WTC11 (cell line): ENCODE results near the gene SDHC. TPM values are rescaled to one million over a fixed set of nuclear protein-coding genes. Genes with fewer than 3 reads are reported as not detected.

Experiments
- ATAC-seq: fragments of 200-7000 bp; cut with Tn5 transposase; 2 replicates; pipeline ENCODE4 v1.10.0; 2021; ENCODE audit warnings: mild to moderate bottlenecking, moderate library complexity
- CTCF ChIA-PET: fragments of 300-600 bp; sonication (Branson Sonifier 250); formaldehyde crosslinking; loops from one replicate; lab custom pipeline; 2021; ENCODE audit warnings: antibody characterized with exemption; lab: Charles Lee
- POLR2A ChIA-PET: fragments of 350-600 bp; sonication (Branson Sonifier 250); formaldehyde crosslinking; loops from one replicate; lab custom pipeline; 2021; ENCODE audit warnings: antibody characterized with exemption; lab: Charles Lee
- DNase-seq: peaks from one replicate; pipeline ENCODE4 v3.0.0; 2021; ENCODE audit warnings: low spot score
- H3K27ac Mint-ChIP-seq: 2 replicates; pipeline ENCODE4 v1.8.0; 2021; ENCODE audit warnings: mixed read lengths
- H3K27me3 Mint-ChIP-seq: 2 replicates; pipeline ENCODE4 v1.8.0; 2021; ENCODE audit warnings: low read depth, mild to moderate bottlenecking, moderate library complexity, mixed read lengths
- H3K36me3 Mint-ChIP-seq: 2 replicates; pipeline ENCODE4 v1.8.0; 2021; ENCODE audit warnings: mixed read lengths
- H3K4me1 Mint-ChIP-seq: 2 replicates; pipeline ENCODE4 v1.8.0; 2022; ENCODE audit warnings: mixed read lengths
- H3K4me3 Mint-ChIP-seq: 2 replicates; pipeline ENCODE4 v1.8.0; 2021; ENCODE audit warnings: mild to moderate bottlenecking, moderate library complexity, mixed read lengths
- H3K9me3 Mint-ChIP-seq: 2 replicates; pipeline ENCODE4 v1.8.0; 2021; ENCODE audit warnings: mixed read lengths
- ARID4B ChIP-seq: sonication (generic); formaldehyde crosslinking; IDR thresholded peaks from 2 replicates; pipeline ENCODE4 v1.8.0; 2023; ENCODE audit warnings: missing genetic modification reagents, mild to moderate bottlenecking, borderline replicate concordance
- CREM ChIP-seq: sonication (generic); formaldehyde crosslinking; IDR thresholded peaks from 2 replicates; pipeline ENCODE4 v1.8.1; 2022; ENCODE audit warnings: mild to moderate bottlenecking, missing genetic modification reagents, moderate library complexity
- E2F5 ChIP-seq: sonication (generic); formaldehyde crosslinking; IDR thresholded peaks from 2 replicates; pipeline ENCODE4 v1.8.1; 2022; ENCODE audit warnings: mild to moderate bottlenecking, moderate library complexity, missing genetic modification reagents
- ELF4 ChIP-seq: sonication (generic); formaldehyde crosslinking; IDR thresholded peaks from 2 replicates; pipeline ENCODE4 v1.8.1; 2022; ENCODE audit warnings: low read depth, mild to moderate bottlenecking, moderate library complexity, missing genetic modification reagents
- ERG ChIP-seq: fragments of 250-450 bp; sonication (Bioruptor Pico); IDR thresholded peaks from 2 replicates; pipeline ENCODE4 v1.8.0; 2021; ENCODE audit warnings: mild to moderate bottlenecking
- GABPB1 ChIP-seq: sonication (generic); formaldehyde crosslinking; IDR thresholded peaks from 2 replicates; pipeline ENCODE4 v1.8.1; 2023; ENCODE audit warnings: mild to moderate bottlenecking, missing genetic modification reagents
- JUN ChIP-seq: sonication (generic); formaldehyde crosslinking; IDR thresholded peaks from 2 replicates; pipeline ENCODE4 v1.8.0; 2023; ENCODE audit warnings: mild to moderate bottlenecking, missing genetic modification reagents
- NFE2L1 ChIP-seq: sonication (generic); formaldehyde crosslinking; IDR thresholded peaks from 2 replicates; pipeline ENCODE4 v1.8.1; 2023; ENCODE audit warnings: missing genetic modification reagents
- NFYB ChIP-seq: sonication (generic); formaldehyde crosslinking; conservative IDR thresholded peaks from 2 replicates; pipeline ENCODE4 v1.8.0; 2022; ENCODE audit warnings: low read depth, missing genetic modification reagents
- PRRX2 ChIP-seq: fragments of 250-450 bp; sonication (Bioruptor Pico); IDR thresholded peaks from 2 replicates; pipeline ENCODE4 v1.8.0; 2021; ENCODE audit warnings: mild to moderate bottlenecking
- SMAD4 ChIP-seq: sonication (generic); formaldehyde crosslinking; IDR thresholded peaks from 2 replicates; pipeline ENCODE4 v1.8.0; 2022; ENCODE audit warnings: mild to moderate bottlenecking, missing genetic modification reagents
- SOX15 ChIP-seq: fragments of 250-450 bp; sonication (Bioruptor Pico); IDR thresholded peaks from 2 replicates; pipeline ENCODE4 v1.9.0; 2021; ENCODE audit warnings: mild to moderate bottlenecking
- SP1 ChIP-seq: sonication (generic); formaldehyde crosslinking; conservative IDR thresholded peaks from 2 replicates; pipeline ENCODE4 v1.8.1; 2022; ENCODE audit warnings: missing genetic modification reagents
- TCF7 ChIP-seq: sonication (generic); formaldehyde crosslinking; IDR thresholded peaks from 2 replicates; pipeline ENCODE4 v1.8.0; 2022; ENCODE audit warnings: mild to moderate bottlenecking, low read depth, missing genetic modification reagents, moderate library complexity
- TP53 ChIP-seq: sonication (generic); formaldehyde crosslinking; IDR thresholded peaks from 2 replicates; pipeline ENCODE4 v1.8.1; 2023; ENCODE audit warnings: mild to moderate bottlenecking, missing genetic modification reagents
- ZNF138 ChIP-seq: sonication (generic); formaldehyde crosslinking; conservative IDR thresholded peaks from 2 replicates; pipeline ENCODE4 v1.8.1; 2022; ENCODE audit warnings: mild to moderate bottlenecking, moderate library complexity, missing genetic modification reagents
- ZNF317 ChIP-seq: sonication (generic); formaldehyde crosslinking; IDR thresholded peaks from 2 replicates; pipeline ENCODE4 v1.8.1; 2023; ENCODE audit warnings: low read depth, mild to moderate bottlenecking, moderate library complexity, missing genetic modification reagents, borderline replicate concordance
- ZNF423 ChIP-seq: fragments of 250-450 bp; sonication (Bioruptor Pico); IDR thresholded peaks from 2 replicates; pipeline ENCODE4 v2.1.2; 2022; ENCODE audit warnings: mild to moderate bottlenecking, moderate library complexity
- ZNF425 ChIP-seq: fragments of 250-450 bp; sonication (Bioruptor Pico); conservative IDR thresholded peaks from 2 replicates; pipeline ENCODE4 v1.9.0; 2021; ENCODE audit warnings: mild to moderate bottlenecking
- ZNF512 ChIP-seq: sonication (generic); formaldehyde crosslinking; IDR thresholded peaks from 2 replicates; pipeline ENCODE4 v1.8.1; 2022; ENCODE audit warnings: missing genetic modification reagents, borderline replicate concordance
- ZNF671 ChIP-seq: fragments of 250-450 bp; sonication (Bioruptor Pico); IDR thresholded peaks from 2 replicates; pipeline ENCODE4 v1.8.0; 2021; ENCODE audit warnings: mild to moderate bottlenecking
- total RNA-seq: library from RNA; stranded (reverse); gene quantifications from 3 replicates; pipeline ENCODE4 v1.2.3, GENCODE V29; 2021

The SDHC gene
- total RNA-seq, 1 experiment from 2014 or later = 193 TPM

GRCh38 chr1:161266836-161267235 is 47.3 kb upstream of the SDHC start (continued):
- no peak for TF ChIP-seq ZNF512 (CRISPR knock-in tag)
- TF ChIP-seq NFYB (CRISPR knock-in tag) = no peak
- no peak for TF ChIP-seq TCF7 (CRISPR knock-in tag)
- TF ChIP-seq ERG = no peak

GRCh38 chr1:161267321-161267720 is 46.9 kb upstream of the SDHC start:
- Mint-ChIP-seq H3K4me1 (peaks cover 12% of the 10 kb centered on the region), H3K27me3 (peaks cover 14% of the 10 kb centered on the region), H3K4me3 (no peak overlapping the region), H3K36me3 (no peaks in the 10 kb centered on the region), H3K27ac (peak overlapping the region; percentile 84), H3K9me3 (no peaks in the 10 kb centered on the region)
- DNase-seq (no peak), ATAC-seq (peak; percentile 32; the same call in 1 of the 2 replicates)
- TF ChIP-seq JUN (CRISPR knock-in tag) = no peak
- TF ChIP-seq ZNF317 (CRISPR knock-in tag) = no peak
- no peak for TF ChIP-seq ZNF425 (CRISPR knock-in tag)
- TF ChIP-seq SP1 = no peak
- no peak for TF ChIP-seq GABPB1 (CRISPR knock-in tag)
- no peak for TF ChIP-seq ELF4 (CRISPR knock-in tag)
- TF ChIP-seq PRRX2 = no peak
- ChIA-PET POLR2A (no interaction called here), CTCF (interaction anchor here (0.7 to 3.3 kb wide), 3 partner anchors 39 to 90 kb away, joined by 3 to 18 read pairs (median 7); partner anchors contain the start of gene TOMM40L)

GRCh38 chr1:161273402-161273801 is 40.8 kb upstream of the SDHC start:
- no peaks in the 10 kb centered on the region for H3K36me3 Mint-ChIP-seq
- H3K9me3 Mint-ChIP-seq = no peaks in the 10 kb centered on the region
- POLR2A ChIA-PET = no interaction called here
- H3K4me1 Mint-ChIP-seq = no peaks in the 10 kb centered on the region
- no peak for ATAC-seq
- peaks cover 5% of the 10 kb centered on the region for H3K27me3 Mint-ChIP-seq
- no peak overlapping the region for H3K4me3 Mint-ChIP-seq
- no peak overlapping the region for H3K27ac Mint-ChIP-seq
- DNase-seq = no peak
- no peak for TF ChIP-seq E2F5 (CRISPR knock-in tag)
- no peak for TF ChIP-seq ARID4B (CRISPR knock-in tag)
- TF ChIP-seq NFE2L1 = no peak
- no peak for TF ChIP-seq ZNF671 (CRISPR knock-in tag)
- no peak for TF ChIP-seq ZNF138 (CRISPR knock-in tag)
- no peak for TF ChIP-seq ZNF317 (CRISPR knock-in tag)
- no peak for TF ChIP-seq SOX15 (CRISPR knock-in tag)
- TF ChIP-seq TP53 (CRISPR knock-in tag) = no peak
- TF ChIP-seq ZNF423 (CRISPR knock-in tag) = no peak
- no peak for TF ChIP-seq ELF4 (CRISPR knock-in tag)
- no peak for TF ChIP-seq SMAD4 (CRISPR knock-in tag)
- TF ChIP-seq CREM (CRISPR knock-in tag) = no peak
- TF ChIP-seq, all 79 proteins: peak for 0
- CTCF ChIA-PET = interaction anchor here (1.1 kb wide), 1 partner anchor 15 kb away, joined by 7 read pairs; the partner anchor contains the start of gene PCP4L1
